ENCODE results near the gene CALML4. TPM values are rescaled to one million over a fixed set of nuclear protein-coding genes. Genes with fewer than 3 reads are reported as not detected.
"Not testable (repeated sequence)": the region's sequence is repeated elsewhere in the genome, so short reads cannot be mapped to it uniquely, and the experiment has no call there.

CALML4 gene
- total and polyA plus RNA-seq, 12 donors: 0.28 to 5.9 (median 0.86) TPM

- no peaks in the 10 kb centered on the region for H3K27me3 ChIP-seq
- peak overlapping the region in 3 of 10 donors; percentile 69 to 91 (median 85) for H3K27ac ChIP-seq
- peaks cover 6 to 32% (median 16%) of the 10 kb centered on the region in 9 donors for H3K4me1 ChIP-seq
- peak overlapping the region; percentile 73 to 96 (median 88) for H3K4me3 ChIP-seq
- ATAC-seq (no peak), DNase-seq (no peak)
- H3K36me3 ChIP-seq: no peaks in the 10 kb centered on the region
- 51 to 54% methylated on average over 25 of the region's 25 CpGs for WGBS, 2 donors
- no peaks in the 10 kb centered on the region for H3K9me3 ChIP-seq
- intact Hi-C loops (cut with DNase I): no loop called here
- TF ChIP-seq CTCF (IDR thresholded peaks at IDR 0.05): no peak
Measured at GRCh38 chr15:68228143-68228970, 23.2 kb upstream of the CALML4 start.

- DNase-seq (no peak), ATAC-seq (no peak)
- WGBS, 2 donors: 85 to 91% methylated on average over 9 of the region's 9 CpGs
- TF ChIP-seq CTCF (IDR thresholded peaks at IDR 0.05): no peak
- intact Hi-C loops (cut with DNase I): no loop called here
- Histone ChIP-seq H3K27ac (no peak overlapping the region), H3K9me3 (no peaks in the 10 kb centered on the region), H3K4me1 (peaks cover 6 to 27% (median 16%) of the 10 kb centered on the region in 9 donors), H3K27me3 (no peaks in the 10 kb centered on the region), H3K4me3 (peak overlapping the region in 1 of 10 donors; percentile 73), H3K36me3 (no peaks in the 10 kb centered on the region)
Measured at GRCh38 chr15:68227643-68228142, 22.6 kb upstream of the CALML4 start.

GRCh38 chr15:68225442-68225841, 20.3 kb upstream of the CALML4 start:
- H3K27me3 ChIP-seq; H3K36me3 ChIP-seq; DNase-seq; H3K4me3 ChIP-seq; intact Hi-C loops (cut with DNase I); H3K9me3 ChIP-seq; H3K27ac ChIP-seq; ATAC-seq: not testable (repeated sequence)
- H3K4me1 ChIP-seq: peaks cover 6 to 23% (median 16%) of the 10 kb centered on the region in 9 donors
- 97% methylated on average over 4 of the region's 4 CpGs for WGBS, 2 donors

- Histone ChIP-seq H3K36me3 (no peaks in the 10 kb centered on the region), H3K9me3 (no peaks in the 10 kb centered on the region), H3K4me1 (peaks cover 6 to 16% (median 9%) of the 10 kb centered on the region in 9 donors), H3K27me3 (no peaks in the 10 kb centered on the region), H3K4me3 (no peak overlapping the region), H3K27ac (no peak overlapping the region)
- intact Hi-C loops (cut with DNase I): no loop called here
- ATAC-seq: no peak
- TF ChIP-seq CTCF (IDR thresholded peaks at IDR 0.05): no peak
- no peak for DNase-seq
- WGBS, 2 donors: 74 to 81% methylated on average over 3 of the region's 3 CpGs
Measured at GRCh38 chr15:68224546-68225250, 19.6 kb upstream of the CALML4 start.

All from heart right ventricle (tissue), 16 donors.